Tibial nerve (tissue), 3 donors: Measurements from ENCODE around the gene RARB.

Experiments used
- POLR2A ChIP-seq, 2 donors: fragments of 450-650 bp; IDR thresholded peaks; one replicate each; pipeline ENCODE4 v1.6.1; 2017; ENCODE audit warnings: antibody characterized with exemption in 2 of 2, mild to moderate bottlenecking in 2 of 2, moderate library complexity in 2 of 2
- TF ChIP-seq, protein P1 (sequence below), 5 experiments: fragments of 200-600 bp in 3 of 5; fragments of 450-650 bp in 2 of 5; sonication (generic) in 3 of 5; IDR thresholded peaks; one replicate each; pipeline ENCODE4 v1.5.1; 2016 to 2019; ENCODE audit warnings: antibody characterized with exemption in 5 of 5, mild to moderate bottlenecking in 3 of 5, moderate library complexity in 2 of 5

DNA sequence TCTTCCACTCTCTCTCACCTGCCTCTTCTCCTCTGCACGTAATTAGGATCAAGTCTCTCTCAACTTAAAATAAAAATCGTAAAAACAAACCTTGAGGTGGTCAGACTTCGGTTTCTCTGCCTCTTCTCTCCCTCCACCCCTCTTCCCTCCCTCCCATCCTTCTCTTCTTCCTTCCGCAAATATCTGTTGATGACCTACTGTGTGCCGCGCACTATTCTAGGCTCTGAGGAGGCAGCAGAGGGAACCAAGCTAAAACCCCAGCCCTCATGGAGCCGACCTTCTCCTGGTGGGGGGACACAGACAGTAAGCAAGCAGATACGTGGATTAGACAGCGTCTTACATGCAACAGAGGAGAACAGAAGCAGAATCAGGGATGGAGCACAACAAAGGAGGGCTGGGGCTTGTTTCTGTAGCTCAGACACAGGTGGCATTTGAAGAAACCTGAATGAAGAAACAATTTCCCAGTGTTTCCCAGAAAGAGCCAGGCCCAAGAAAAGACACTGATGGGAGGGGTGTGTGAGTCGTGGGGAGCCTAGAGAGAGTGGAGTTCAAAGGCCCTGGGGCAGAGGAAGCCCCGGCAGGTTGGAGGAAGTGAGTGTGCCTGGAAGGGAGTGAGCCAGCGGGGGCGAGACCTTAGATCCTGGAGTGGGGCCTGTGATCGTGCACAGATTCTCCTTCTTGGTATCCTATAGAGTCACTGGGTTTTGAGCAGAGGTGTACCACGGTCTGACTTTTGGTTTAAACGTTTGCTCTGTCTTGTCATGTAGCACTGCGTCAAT lies 156.1 kb downstream of the RARB start:
- TF ChIP-seq, protein P1, sequence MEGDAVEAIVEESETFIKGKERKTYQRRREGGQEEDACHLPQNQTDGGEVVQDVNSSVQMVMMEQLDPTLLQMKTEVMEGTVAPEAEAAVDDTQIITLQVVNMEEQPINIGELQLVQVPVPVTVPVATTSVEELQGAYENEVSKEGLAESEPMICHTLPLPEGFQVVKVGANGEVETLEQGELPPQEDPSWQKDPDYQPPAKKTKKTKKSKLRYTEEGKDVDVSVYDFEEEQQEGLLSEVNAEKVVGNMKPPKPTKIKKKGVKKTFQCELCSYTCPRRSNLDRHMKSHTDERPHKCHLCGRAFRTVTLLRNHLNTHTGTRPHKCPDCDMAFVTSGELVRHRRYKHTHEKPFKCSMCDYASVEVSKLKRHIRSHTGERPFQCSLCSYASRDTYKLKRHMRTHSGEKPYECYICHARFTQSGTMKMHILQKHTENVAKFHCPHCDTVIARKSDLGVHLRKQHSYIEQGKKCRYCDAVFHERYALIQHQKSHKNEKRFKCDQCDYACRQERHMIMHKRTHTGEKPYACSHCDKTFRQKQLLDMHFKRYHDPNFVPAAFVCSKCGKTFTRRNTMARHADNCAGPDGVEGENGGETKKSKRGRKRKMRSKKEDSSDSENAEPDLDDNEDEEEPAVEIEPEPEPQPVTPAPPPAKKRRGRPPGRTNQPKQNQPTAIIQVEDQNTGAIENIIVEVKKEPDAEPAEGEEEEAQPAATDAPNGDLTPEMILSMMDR (IDR thresholded peaks at IDR 0.05), result no peak
- no peak for TF ChIP-seq POLR2A (IDR thresholded peaks at IDR 0.05)
